Osteocyte (in vitro differentiated cells): ENCODE data around the gene DPP10. TPM values are rescaled to one million over a fixed set of nuclear protein-coding genes. Genes with fewer than 3 reads are reported as not detected.

ENCODE experiments used
- DNase-seq: peaks from one replicate; pipeline ENCODE4 v3.0.0; 2021; ENCODE audit warnings: mixed read lengths; ENCODE audit not compliant: unreplicated experiment; ENCODE audit errors: extremely low spot score
- H3K27ac Mint-ChIP-seq: one replicate; pipeline ENCODE4 v1.8.0; 2021; ENCODE audit warnings: mild to moderate bottlenecking, mixed read lengths; ENCODE audit not compliant: unreplicated experiment
- H3K27me3 Mint-ChIP-seq: one replicate; pipeline ENCODE4 v1.8.0; 2021; ENCODE audit warnings: mixed read lengths; ENCODE audit not compliant: unreplicated experiment
- H3K36me3 Mint-ChIP-seq: one replicate; pipeline ENCODE4 v1.8.0; 2021; ENCODE audit warnings: mixed read lengths; ENCODE audit not compliant: unreplicated experiment
- H3K4me1 Mint-ChIP-seq: one replicate; pipeline ENCODE4 v1.8.0; 2021; ENCODE audit warnings: mixed read lengths; ENCODE audit not compliant: unreplicated experiment
- H3K4me3 Mint-ChIP-seq: one replicate; pipeline ENCODE4 v1.8.0; 2021; ENCODE audit warnings: mild to moderate bottlenecking, moderate library complexity, mixed read lengths; ENCODE audit not compliant: unreplicated experiment
- H3K9me3 Mint-ChIP-seq: one replicate; pipeline ENCODE4 v1.8.0; 2021; ENCODE audit warnings: mixed read lengths; ENCODE audit not compliant: unreplicated experiment
- CTCF ChIP-seq: fragments of 200-600 bp; sonication (generic); IDR thresholded peaks from 2 replicates; pipeline ENCODE4 v1.5.0; 2021; ENCODE audit warnings: antibody characterized with exemption, mild to moderate bottlenecking, moderate library complexity
- total RNA-seq: library from RNA; stranded (reverse); gene quantifications from 2 replicates; pipeline ENCODE4 v1.2.1, GENCODE V29; 2021

The DPP10 gene
- total RNA-seq, 1 donor from 2014 or later, result not detected

GRCh38 chr2:114688241-114688640, 245.8 kb downstream of the DPP10 start:
- Mint-ChIP-seq H3K27ac (no peak overlapping the region), H3K4me1 (no peaks in the 10 kb centered on the region), H3K36me3 (no peaks in the 10 kb centered on the region), H3K27me3 (no peaks in the 10 kb centered on the region), H3K9me3 (peaks cover 12% of the 10 kb centered on the region), H3K4me3 (no peak overlapping the region)
- TF ChIP-seq CTCF, result no peak
- no peak for DNase-seq

- H3K36me3 Mint-ChIP-seq, result no peaks in the 10 kb centered on the region
- no peaks in the 10 kb centered on the region for H3K4me1 Mint-ChIP-seq
- H3K9me3 Mint-ChIP-seq, result peaks cover 9% of the 10 kb centered on the region
- no peak for DNase-seq
- no peak overlapping the region for H3K4me3 Mint-ChIP-seq
- no peaks in the 10 kb centered on the region for H3K27me3 Mint-ChIP-seq
- TF ChIP-seq CTCF, result no peak
- H3K27ac Mint-ChIP-seq, result no peak overlapping the region
Measured at GRCh38 chr2:114698520-114698919, 256.1 kb downstream of the DPP10 start.

- no peak for DNase-seq
- no peaks in the 10 kb centered on the region for H3K27me3 Mint-ChIP-seq
- no peak overlapping the region for H3K4me3 Mint-ChIP-seq
- no peak for TF ChIP-seq CTCF
- peaks cover 9% of the 10 kb centered on the region for H3K9me3 Mint-ChIP-seq
- H3K27ac Mint-ChIP-seq, result no peak overlapping the region
- H3K4me1 Mint-ChIP-seq, result no peaks in the 10 kb centered on the region
- no peaks in the 10 kb centered on the region for H3K36me3 Mint-ChIP-seq
Measured at GRCh38 chr2:114699423-114699944, 257.0 kb downstream of the DPP10 start.

GRCh38 chr2:114700440-114700839, 258.0 kb downstream of the DPP10 start:
- Mint-ChIP-seq H3K4me1 (no peaks in the 10 kb centered on the region), H3K4me3 (no peak overlapping the region), H3K27ac (no peak overlapping the region), H3K9me3 (peaks cover 17% of the 10 kb centered on the region), H3K36me3 (no peaks in the 10 kb centered on the region), H3K27me3 (no peaks in the 10 kb centered on the region)
- no peak for DNase-seq
- TF ChIP-seq CTCF, result no peak

GRCh38 chr2:114709936-114710850, 267.8 kb downstream of the DPP10 start:
- H3K27me3 Mint-ChIP-seq, result no peaks in the 10 kb centered on the region
- TF ChIP-seq CTCF, result no peak
- no peak overlapping the region for H3K27ac Mint-ChIP-seq
- no peak for DNase-seq
- H3K4me3 Mint-ChIP-seq, result no peak overlapping the region
- H3K9me3 Mint-ChIP-seq, result peaks cover 11% of the 10 kb centered on the region
- no peaks in the 10 kb centered on the region for H3K4me1 Mint-ChIP-seq
- H3K36me3 Mint-ChIP-seq, result no peaks in the 10 kb centered on the region
